Muscle of back (tissue), 11 donors: ENCODE data around the gene MTMR3. TPM values are rescaled to one million over a fixed set of nuclear protein-coding genes. Genes with fewer than 3 reads are reported as not detected.
"Not testable (repeated sequence)": the region's sequence is repeated elsewhere in the genome, so short reads cannot be mapped to it uniquely, and the experiment has no call there.

ENCODE experiments used
- DNase-seq, 3 donors: peaks; one replicate each; pipeline versions ENCODE4 v3.0.0 to v3.0.0-alpha.2; 2013
- polyA plus RNA-seq, 10 donors: library from polyadenylated mRNA; unstranded; fragments of 120-200 nt; gene quantifications; one replicate each; pipeline ENCODE4 v1.2.1, GENCODE V29; 2013; ENCODE audit not compliant: insufficient read length in 10 of 10

The MTMR3 gene
- polyA plus RNA-seq, 10 donors: 24.5 to 36.4 (median 28.7) TPM

DNA sequence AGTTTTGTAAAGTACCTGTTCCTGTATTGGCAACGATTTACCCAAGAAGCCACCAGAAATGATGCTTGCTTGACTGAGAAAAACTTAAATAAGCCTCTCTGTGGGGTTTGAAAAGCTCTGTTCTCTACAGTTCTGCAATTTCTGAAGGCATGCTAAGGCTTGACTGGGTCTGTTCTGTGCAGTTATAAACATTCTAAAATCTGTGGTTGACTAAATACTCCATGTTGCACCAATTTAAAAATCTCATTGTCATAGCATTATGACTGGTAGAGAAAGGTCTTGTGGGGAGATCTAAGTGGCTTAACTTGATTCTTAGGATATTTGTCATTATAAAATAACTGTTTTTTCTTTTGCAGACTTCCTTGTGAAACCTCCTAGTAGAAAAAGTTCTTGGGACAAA lies 73.7 kb downstream of the MTMR3 start:
- no peak for DNase-seq

DNA sequence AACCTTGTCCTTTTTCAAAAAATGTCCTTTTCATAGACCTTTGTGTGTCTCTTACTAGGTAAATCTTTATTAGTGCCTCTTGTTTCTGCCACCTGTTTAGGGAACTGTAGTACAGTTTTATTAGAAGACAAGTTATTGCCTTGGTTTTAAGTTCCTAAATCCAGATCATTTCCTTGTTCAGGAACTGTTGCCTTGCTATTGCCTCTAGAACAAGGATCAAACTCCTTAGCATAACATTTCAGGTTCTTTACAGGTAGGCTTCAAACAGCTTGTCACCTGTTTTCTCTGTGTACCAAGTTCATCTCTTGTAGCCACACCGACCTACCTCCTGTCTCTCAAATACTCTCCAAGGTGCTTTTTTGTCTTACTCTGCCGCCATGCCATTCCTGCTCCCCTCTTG lies 75.2 kb downstream of the MTMR3 start:
- DNase-seq: no peak

- no peak for DNase-seq
Observed at GRCh38 chr22:29964776-29965175, 81.8 kb downstream of the MTMR3 start.

DNA sequence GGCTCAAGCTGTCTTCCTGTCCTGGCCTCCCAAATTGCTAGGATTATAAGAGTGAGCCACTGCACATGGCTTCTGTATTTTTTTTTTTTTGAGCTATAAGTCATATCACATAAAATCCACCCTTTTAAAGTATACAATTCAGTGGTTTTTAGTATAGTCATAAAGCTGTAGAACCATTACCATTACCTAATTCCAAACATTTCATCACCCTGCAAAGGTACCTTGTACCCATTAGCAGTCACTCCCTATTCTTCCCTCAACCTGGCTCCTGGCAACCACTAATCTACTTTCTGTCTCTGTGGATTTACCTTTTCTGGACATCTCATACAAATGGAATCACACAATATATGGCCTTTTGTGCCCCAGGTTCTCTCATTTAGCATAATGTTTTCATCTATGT lies 84.5 kb downstream of the MTMR3 start:
- no peak for DNase-seq

DNA sequence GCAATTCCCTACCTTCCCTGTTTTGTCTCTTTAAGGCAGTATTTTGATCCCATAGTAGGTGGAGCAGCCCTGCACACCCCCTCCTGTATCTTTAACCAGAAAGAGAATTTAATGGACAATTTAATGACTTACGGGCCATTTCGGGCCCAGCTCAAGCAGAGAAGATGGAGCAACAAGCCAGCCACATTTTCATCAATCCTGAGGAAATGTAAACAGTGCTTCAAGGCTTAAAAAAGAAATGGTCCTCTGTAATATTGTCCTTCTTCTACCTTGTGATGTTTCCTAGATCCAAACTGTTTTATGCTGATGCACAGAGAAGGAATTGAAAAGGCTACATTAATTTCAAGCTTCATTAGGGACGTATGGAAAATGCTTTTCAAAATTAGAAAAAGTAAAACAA lies 88.6 kb downstream of the MTMR3 start:
- no peak for DNase-seq

- no peak for DNase-seq
Observed at GRCh38 chr22:29972121-29972520, 89.1 kb downstream of the MTMR3 start.

DNA sequence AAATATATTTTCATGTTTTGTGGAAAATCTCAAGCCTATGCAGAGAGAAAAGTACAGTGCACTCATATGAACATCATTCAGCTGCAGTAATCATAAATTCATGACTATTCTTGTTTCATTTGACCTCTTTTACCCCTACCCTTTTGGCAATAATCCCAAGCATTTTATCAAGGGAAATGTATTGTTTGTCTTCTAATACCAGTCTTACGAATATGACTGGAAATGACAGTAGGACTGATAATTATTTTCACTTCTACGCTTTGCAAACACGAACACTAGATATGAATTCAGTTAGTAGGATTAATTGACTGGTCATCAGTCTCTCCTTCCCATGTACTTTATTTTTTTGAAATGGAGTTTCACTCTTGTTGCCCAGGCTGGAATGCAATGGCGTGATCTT lies 90.3 kb downstream of the MTMR3 start:
- DNase-seq: no peak

- DNase-seq: not testable (repeated sequence)
Observed at GRCh38 chr22:29973680-29974079, 90.7 kb downstream of the MTMR3 start.

- no peak for DNase-seq
Observed at GRCh38 chr22:29975494-29975893, 92.5 kb downstream of the MTMR3 start.

GRCh38 chr22:29977107-29977506 lies 94.1 kb downstream of the MTMR3 start:
- DNase-seq: no peak

DNA sequence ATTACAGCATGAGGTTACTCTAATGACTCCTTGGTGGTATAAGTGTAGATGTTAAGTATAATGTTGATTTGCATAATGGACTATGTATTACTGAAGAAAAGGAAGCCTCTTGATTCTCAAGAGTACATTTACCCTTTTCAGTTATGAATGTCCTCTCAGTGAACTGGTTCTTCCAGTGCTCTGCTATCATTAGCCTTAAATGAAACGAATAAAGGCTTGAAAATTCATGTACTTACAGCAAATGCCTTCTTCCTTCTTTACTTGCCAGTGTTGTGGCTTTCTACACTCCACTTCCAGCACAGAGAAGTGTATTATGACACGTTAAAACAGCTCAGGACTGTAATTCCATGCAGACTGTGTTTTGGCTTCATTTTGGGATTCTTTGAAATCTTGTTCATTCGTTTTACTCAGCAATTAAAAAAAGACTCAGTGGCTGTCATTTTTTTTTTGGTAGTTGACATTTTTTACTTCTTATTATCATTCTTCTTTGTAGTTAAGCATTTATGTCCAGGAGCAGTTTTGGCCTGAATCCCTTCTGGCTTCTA lies 96.9 kb downstream of the MTMR3 start:
- no peak for DNase-seq

DNA sequence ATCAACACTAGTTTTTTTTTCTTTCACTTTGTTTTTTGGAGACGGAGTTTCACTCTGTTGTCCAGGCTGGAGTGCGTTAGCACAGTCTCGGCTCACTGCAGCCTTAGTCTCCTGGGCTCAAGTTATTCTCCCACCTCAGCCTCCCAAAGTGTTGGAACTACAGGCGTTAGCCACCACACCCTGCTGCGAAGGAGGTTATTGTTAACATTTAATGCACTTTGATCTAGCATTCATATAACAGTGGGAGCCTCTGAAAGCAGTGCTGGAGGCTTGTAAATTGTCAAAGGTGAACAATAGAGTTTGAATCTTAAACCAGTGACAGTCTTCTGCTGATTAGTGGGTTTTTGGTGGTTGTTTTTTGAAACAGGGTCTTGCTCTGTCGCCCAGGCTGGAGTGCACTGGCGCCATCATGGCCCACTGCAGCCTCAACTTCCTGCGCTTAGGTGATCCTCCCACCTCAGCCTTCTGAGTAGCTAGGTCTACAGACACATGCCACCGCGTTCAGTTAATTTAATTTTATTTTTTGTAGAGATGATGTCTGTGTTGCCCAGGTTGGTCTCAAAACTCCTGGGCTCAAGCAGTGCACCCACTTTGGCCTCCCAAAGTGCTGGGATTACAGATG lies 100.4 kb downstream of the MTMR3 start:
- DNase-seq: no peak

- no peak for DNase-seq
Observed at GRCh38 chr22:29985912-29986311, 102.9 kb downstream of the MTMR3 start.

- DNase-seq: no peak
Observed at GRCh38 chr22:29987137-29987536, 104.2 kb downstream of the MTMR3 start.

DNA sequence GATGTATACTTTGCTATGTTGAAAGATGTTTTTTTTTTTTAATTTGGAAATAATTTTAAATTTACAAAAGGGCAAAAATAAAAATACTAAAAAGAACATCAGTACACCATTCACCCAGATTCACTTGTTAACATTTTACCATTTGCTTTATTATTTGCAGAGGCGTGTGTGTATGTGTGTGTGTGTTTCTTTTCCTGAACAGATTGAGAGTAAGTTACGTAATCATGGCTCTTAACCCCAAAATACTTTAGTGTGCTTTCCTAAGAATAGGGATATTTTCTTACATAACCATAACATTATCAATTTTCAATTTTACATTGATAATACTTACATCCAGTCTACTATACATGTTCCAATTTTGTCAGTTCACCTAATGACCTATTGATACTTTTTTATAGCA lies 105.7 kb downstream of the MTMR3 start:
- DNase-seq: no peak

GRCh38 chr22:29989446-29989845 lies 106.5 kb downstream of the MTMR3 start:
- DNase-seq: no peak

DNA sequence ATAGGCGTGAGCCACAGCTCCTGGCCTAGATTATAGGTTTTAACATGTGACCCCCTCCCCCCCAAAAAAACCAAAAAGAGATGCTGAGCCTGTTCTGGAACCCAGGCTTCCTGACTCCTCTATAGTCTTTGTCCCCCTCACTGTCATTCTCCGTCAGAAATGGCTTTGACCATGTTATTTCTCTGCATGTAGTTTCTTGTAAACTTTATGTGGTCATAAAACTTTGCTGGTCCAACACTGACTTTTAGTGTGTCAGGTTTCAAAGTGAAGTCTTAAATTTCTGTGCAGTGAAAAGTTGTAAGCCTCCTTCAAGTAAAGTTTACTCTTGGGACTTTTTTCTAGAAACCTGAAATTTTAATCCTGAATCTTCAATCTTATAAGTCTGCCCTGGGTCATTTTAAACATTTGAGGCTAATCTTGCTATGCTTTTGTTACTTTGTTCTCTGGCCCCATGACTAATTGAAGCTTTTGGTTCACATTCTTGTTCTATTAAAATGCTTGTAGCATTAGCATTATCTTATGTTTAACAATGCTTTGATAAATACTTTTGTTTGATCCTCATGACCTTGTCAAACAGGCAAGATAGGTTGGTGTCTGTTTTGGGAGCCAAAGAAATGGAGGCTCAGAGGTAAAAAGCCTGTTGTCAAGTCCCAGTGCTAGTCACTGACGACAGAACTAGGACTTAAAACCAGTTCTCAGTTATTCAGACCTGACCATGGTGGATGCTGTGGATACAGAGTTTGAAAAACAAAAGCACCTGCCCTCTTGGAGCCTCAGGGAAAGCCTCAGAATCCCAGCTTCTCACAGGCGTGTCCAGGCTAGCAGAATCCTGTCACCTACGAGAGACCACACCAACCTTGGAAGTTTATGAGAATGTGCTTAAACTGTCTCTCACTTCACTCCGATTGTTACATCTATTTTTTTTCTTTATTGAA lies 109.6 kb downstream of the MTMR3 start:
- DNase-seq: no peak

- peak in 1 of 3 donors; percentile 67 for DNase-seq
Observed at GRCh38 chr22:29994027-29994715, 111.2 kb downstream of the MTMR3 start.

GRCh38 chr22:29994943-29995342 lies 112.0 kb downstream of the MTMR3 start:
- DNase-seq: peak in 1 of 3 donors; percentile 17

DNA sequence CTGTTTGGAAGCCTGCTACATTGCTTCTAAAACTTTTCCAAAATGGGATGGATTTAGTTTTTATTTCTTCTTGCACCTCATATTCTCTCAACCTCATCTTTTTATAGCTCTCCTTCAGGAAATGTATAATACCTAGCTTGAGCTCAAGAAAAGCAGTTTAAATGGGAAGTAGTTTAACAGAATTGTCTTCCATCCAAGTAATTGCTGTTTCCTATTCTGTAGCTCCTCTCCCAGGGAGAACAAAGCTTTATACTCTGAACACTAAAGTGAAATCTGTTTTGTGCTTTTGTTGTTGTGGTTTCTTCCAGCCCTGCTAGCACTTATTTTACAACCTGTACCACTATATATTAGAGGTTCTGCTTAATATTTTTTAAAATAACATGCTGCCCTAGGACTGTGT lies 114.1 kb downstream of the MTMR3 start:
- DNase-seq: no peak

- DNase-seq: no peak
Observed at GRCh38 chr22:29997516-29997915, 114.5 kb downstream of the MTMR3 start.

- DNase-seq: no peak
Observed at GRCh38 chr22:29998627-29999384, 115.8 kb downstream of the MTMR3 start.
